Subcutaneous adipose tissue (tissue), 4 donors: ENCODE results near the gene PAK1. TPM values are rescaled to one million over a fixed set of nuclear protein-coding genes. Genes with fewer than 3 reads are reported as not detected.

Source experiments
- total RNA-seq, 4 donors: library from RNA; depleted of rRNA; stranded (reverse); fragments of >200 nt; gene quantifications; one replicate each; pipeline ENCODE4 v1.1.0, GENCODE V29; 2016
- TF ChIP-seq, protein P1 (sequence below): fragments of 450-650 bp; IDR thresholded peaks from one replicate; pipeline ENCODE4 v1.5.1; 2016; ENCODE audit warnings: low read depth, mild to moderate bottlenecking, control low read depth, antibody characterized with exemption, moderate library complexity

The PAK1 gene
- total RNA-seq, 4 donors from 2014 or later = 17.0 to 41.3 (median 28.4) TPM

DNA sequence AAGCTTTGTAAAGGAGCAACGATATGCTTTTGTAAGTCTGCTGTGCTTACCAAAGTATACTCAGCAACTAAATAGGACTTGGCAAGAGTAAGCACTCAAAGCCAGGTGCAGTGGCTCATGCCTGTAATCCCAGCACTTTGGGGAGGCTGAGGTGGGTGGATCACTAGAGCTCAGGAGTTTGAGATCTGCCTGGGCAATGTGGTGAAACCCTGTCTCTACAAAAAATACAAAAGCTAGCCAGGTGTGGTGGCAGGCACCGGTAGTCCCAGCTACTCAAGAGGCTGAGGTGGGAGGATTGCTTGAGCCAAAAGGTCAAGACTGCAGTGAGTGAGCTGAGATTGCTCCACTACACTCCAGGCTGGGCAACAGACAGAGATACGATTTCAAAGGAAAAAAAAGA, 67.5 kb downstream of the PAK1 start:
- TF ChIP-seq, protein P1, sequence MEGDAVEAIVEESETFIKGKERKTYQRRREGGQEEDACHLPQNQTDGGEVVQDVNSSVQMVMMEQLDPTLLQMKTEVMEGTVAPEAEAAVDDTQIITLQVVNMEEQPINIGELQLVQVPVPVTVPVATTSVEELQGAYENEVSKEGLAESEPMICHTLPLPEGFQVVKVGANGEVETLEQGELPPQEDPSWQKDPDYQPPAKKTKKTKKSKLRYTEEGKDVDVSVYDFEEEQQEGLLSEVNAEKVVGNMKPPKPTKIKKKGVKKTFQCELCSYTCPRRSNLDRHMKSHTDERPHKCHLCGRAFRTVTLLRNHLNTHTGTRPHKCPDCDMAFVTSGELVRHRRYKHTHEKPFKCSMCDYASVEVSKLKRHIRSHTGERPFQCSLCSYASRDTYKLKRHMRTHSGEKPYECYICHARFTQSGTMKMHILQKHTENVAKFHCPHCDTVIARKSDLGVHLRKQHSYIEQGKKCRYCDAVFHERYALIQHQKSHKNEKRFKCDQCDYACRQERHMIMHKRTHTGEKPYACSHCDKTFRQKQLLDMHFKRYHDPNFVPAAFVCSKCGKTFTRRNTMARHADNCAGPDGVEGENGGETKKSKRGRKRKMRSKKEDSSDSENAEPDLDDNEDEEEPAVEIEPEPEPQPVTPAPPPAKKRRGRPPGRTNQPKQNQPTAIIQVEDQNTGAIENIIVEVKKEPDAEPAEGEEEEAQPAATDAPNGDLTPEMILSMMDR = no peak

DNA sequence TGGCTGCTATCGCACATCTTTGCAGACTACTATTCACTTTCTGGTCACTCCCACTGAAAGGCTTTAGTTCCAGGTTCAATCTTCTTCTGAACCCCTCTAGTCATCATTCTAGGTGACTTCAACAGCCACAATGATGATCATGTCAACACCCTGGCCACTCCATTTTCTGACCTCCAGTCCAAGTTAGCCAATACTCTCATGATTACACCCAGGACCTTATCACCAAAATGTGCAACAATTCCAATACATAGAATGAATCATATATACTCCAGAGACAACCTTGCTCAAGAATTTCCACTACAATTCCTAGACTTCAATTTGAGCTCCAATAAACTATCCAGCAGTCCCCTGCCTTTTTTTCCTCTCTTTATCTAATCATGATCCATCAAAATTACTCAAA, 70.7 kb downstream of the PAK1 start:
- TF ChIP-seq, protein P1 = no peak

DNA sequence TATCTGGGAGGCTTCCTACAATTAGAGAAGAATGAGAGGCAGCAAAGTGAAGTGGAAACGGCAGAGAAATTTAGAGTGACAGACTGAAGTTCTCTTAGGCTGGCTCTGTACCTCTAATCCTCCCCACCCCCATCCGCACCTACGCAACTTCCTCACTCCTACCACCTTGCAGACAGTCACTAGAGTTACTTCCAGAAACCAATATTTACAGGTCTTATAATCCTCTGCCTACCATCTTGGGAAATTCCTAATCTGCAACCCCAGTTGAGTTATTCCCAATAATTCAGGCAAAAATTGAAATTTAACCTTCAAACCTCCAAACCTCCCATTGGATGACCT, 71.7 kb downstream of the PAK1 start:
- TF ChIP-seq, protein P1 = no peak

DNA sequence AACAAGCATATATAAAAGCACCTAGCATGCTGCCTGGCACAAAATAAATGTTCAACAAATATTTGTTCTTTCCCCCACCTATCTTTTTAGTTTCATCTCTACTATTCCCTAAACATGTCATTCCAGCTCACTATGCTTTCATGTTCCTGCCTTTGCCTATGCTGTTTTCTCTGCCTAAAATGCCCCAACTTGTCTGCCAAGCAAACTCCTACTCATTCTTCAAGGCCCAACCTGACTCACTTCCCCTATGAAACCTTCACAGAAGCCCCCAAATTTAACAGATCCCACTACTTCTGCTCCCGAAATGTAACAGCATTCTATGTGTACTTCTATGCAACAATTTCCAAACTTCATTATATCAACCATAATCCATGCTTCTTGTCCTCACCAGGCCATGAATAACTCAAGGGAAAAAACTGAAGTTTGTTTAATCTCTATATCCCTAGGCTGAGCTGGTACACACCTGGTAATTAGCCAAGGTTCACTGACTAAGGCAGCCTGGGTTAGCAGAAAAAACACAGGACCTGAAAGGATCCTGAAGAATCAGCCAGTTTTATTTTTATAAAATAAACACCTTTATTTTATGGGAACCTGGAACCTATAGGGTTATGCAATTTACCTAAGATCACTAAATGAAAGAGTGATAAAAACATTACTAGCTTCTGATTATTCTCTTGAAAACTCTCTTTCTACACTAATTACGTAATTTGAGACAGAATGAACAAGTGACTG, 72.2 kb downstream of the PAK1 start:
- TF ChIP-seq, protein P1 = no peak

DNA sequence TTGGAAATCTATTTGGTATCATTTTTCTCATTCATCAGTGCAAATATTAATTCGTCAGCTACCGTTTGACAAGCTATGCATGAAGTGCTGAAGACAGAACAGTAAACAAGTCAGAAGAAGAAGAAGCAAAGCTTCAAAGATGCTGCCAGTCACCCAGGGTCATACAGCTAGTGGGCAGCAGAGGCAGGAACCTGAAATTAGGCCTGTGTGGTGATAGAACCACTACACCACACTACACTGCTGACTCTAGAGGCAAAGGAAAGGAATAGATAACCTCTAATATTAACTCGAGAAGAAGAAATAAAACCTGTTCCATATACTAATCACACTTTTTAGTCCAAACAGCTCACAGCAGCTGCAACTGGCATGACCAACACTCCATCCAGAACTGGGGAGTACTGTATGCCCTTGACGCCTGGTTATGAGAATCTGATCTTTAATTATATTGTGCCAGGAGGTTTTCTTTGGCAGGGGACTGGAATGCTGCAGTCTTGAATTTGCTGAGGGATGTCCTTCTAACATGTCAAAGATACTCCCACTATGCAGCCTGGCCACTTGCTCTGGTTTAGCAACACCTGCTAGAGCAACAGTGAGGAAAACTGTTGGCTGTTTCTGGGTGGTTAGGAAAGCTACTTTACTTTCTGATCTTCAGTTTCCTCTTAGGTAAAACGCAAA, 73.0 kb downstream of the PAK1 start:
- TF ChIP-seq, protein P1 = no peak

DNA sequence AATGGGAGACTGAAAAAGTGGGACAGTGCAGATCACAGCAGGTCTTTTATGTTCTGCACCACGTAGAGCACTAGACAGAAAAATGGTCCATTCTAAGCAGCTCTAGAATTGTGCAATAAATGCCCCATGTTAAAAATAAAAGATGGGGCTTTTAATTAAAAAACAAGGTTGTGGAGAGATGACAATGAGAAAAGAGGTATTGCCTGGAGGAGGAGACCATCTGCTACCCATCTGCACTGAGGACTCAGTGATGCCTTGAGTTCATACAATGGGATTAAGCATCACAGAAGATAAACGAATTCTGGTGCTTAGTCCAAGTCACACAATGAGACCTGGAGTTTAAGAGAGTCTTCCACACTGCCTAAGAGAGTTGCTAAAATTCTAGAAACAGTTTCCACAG, 73.6 kb downstream of the PAK1 start:
- TF ChIP-seq, protein P1 = no peak

DNA sequence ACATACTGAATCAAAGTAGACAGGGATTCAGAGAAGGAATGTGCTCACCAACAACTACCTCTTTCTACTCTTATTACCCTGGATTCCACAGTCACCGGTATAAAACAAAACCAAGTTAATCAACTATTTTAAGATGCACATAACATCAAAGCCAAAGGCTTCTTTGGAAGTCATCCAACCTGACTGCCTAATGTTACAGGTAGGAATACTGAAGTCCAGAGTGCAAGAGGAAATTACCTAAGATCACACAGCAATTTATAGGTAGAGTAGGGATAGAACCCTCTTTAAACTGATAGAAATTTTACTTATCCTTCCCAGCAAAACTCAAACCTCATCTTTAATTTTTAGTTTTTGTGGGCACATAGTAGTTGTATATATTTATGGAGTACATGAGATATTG, 76.3 kb downstream of the PAK1 start:
- TF ChIP-seq, protein P1 = no peak
